NB4 (cell line): ENCODE measurements around the gene PRF1.
"Not testable (repeated sequence)": the region's sequence is repeated elsewhere in the genome, so short reads cannot be mapped to it uniquely, and the experiment has no call there.

Experiments used
- DNase-seq: peaks from one replicate; pipeline ENCODE4 v3.0.0; 2010; ENCODE audit warnings: low read depth
- H3K4me3 ChIP-seq: one replicate; pipeline ENCODE4 v1.5.1; 2011; ENCODE audit warnings: mild to moderate bottlenecking, low read depth, low read length, moderate library complexity
- CTCF ChIP-seq: IDR thresholded peaks from one replicate; pipeline ENCODE4 v1.5.1; 2012; ENCODE audit warnings: low read depth, low read length
- MAX ChIP-seq: IDR thresholded peaks from 2 replicates; pipeline ENCODE4 v1.6.1; 2011; ENCODE audit warnings: low read depth, low read length
- MYC ChIP-seq: IDR thresholded peaks from 2 replicates; pipeline ENCODE4 v1.6.1; 2011; ENCODE audit warnings: low read depth, low read length
- POLR2A ChIP-seq: IDR thresholded peaks from 2 replicates; pipeline ENCODE4 v1.6.1; 2011; ENCODE audit warnings: mild to moderate bottlenecking; ENCODE audit not compliant: insufficient read length; ENCODE audit errors: extremely low read depth

Gene PRF1

GRCh38 chr10:70647086-70647485, 44.5 kb upstream of the PRF1 start:
- H3K4me3 ChIP-seq, result no peak overlapping the region
- no peak for DNase-seq
- TF ChIP-seq MYC (no peak), CTCF (no peak), POLR2A (no peak), MAX (no peak)

- DNase-seq, H3K4me3 ChIP-seq: not testable (repeated sequence)
Observed at GRCh38 chr10:70644959-70645358, 42.4 kb upstream of the PRF1 start.

GRCh38 chr10:70643272-70643671, 40.7 kb upstream of the PRF1 start:
- not testable (repeated sequence) for DNase-seq, H3K4me3 ChIP-seq

- H3K4me3 ChIP-seq, DNase-seq: not testable (repeated sequence)
Observed at GRCh38 chr10:70639640-70640383, 37.3 kb upstream of the PRF1 start.

GRCh38 chr10:70634515-70634914, 32.0 kb upstream of the PRF1 start:
- not testable (repeated sequence) for H3K4me3 ChIP-seq, DNase-seq

GRCh38 chr10:70634011-70634410, 31.5 kb upstream of the PRF1 start:
- no peak overlapping the region for H3K4me3 ChIP-seq
- DNase-seq, result no peak
- TF ChIP-seq POLR2A, result no peak

GRCh38 chr10:70631735-70632134, 29.2 kb upstream of the PRF1 start:
- H3K4me3 ChIP-seq, DNase-seq: not testable (repeated sequence)

GRCh38 chr10:70629338-70629737, 26.8 kb upstream of the PRF1 start:
- DNase-seq, result no peak
- no peak overlapping the region for H3K4me3 ChIP-seq
- TF ChIP-seq MYC (no peak), MAX (no peak), POLR2A (no peak), CTCF (no peak)

GRCh38 chr10:70626056-70626455, 23.5 kb upstream of the PRF1 start:
- DNase-seq, result no peak
- no peak overlapping the region for H3K4me3 ChIP-seq
- no peak for TF ChIP-seq CTCF
- no peak for TF ChIP-seq MYC
- TF ChIP-seq MAX, result no peak
- no peak for TF ChIP-seq POLR2A
